Heart left ventricle (tissue), 13 donors: ENCODE measurements around the gene KLHL9.
"Not testable (repeated sequence)": the region's sequence is repeated elsewhere in the genome, so short reads cannot be mapped to it uniquely, and the experiment has no call there.

Experiments
- POLR2A ChIP-seq, 2 donors: fragments of 450-650 bp; IDR thresholded peaks; one replicate each; pipeline ENCODE4 v1.6.1; 2017; ENCODE audit warnings: antibody characterized with exemption in 2 of 2, mild to moderate bottlenecking in 2 of 2, moderate library complexity in 2 of 2
- TF ChIP-seq, protein P1 (sequence below), 12 donors: fragments of 200-600 bp; sonication (generic) in 4 of 12; IDR thresholded peaks; one replicate each; pipeline versions ENCODE4 v1.5.0 to v1.8.0; 2018 to 2022; ENCODE audit warnings: antibody characterized with exemption in 12 of 12, mild to moderate bottlenecking in 5 of 12
- donor health status: ischemic (EF 13 %, LVEDD 7.1; RV severe dilation, severe dysfunction).
- donor health status: DM: no; HTN: yes; CAD: no.
- donor health status: DM: no; HTN: no; CAD: no.
- donor health status: ischemic (EF 25% LVEDD 6.9; RV normal size, moderate dysfunction).
- donor health status: ischemic (EF 25% LVEDD 5.7; RV mildly dilated, moderate dysfunction).
- donor health status: ischemic (EF 35%, LVEDD 5.7; RV mildly dilated, moderate dysfunction).
- donor health status: nonischemic (EF 11% LVEDD 7.7; RV severe dilation, severe dysfunction).
- donor health status: DM: yes; HTN: yes; CAD: no.
- donor health status: PGD.
- donor health status: ischemic (EF 29% LVEDD 5.4; RV normal size, mild dysfunction).
- donor health status: nonischemic (EF 23%, LVEDD 6.1; RV moderate dilation, normal function).

DNA sequence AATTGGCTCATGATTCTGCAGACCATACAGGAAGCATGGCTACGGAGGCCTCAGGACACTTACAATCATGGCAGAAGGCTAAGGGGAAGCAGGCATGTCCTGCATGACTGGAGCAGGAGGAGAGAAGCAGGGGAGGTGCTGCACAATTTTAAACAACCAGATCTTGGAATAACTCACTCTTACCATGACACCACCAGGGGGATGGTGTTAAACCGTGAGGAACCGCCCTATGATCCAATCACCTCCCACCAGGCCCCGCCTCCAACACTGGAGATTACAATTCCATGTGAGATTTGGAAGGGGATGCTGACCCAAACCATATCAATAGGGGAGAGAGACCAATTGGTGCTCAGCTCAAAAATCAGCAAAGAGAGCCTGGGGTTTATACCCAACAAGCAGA lies 36.3 kb upstream of the KLHL9 start:
- TF ChIP-seq, protein P1, sequence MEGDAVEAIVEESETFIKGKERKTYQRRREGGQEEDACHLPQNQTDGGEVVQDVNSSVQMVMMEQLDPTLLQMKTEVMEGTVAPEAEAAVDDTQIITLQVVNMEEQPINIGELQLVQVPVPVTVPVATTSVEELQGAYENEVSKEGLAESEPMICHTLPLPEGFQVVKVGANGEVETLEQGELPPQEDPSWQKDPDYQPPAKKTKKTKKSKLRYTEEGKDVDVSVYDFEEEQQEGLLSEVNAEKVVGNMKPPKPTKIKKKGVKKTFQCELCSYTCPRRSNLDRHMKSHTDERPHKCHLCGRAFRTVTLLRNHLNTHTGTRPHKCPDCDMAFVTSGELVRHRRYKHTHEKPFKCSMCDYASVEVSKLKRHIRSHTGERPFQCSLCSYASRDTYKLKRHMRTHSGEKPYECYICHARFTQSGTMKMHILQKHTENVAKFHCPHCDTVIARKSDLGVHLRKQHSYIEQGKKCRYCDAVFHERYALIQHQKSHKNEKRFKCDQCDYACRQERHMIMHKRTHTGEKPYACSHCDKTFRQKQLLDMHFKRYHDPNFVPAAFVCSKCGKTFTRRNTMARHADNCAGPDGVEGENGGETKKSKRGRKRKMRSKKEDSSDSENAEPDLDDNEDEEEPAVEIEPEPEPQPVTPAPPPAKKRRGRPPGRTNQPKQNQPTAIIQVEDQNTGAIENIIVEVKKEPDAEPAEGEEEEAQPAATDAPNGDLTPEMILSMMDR (IDR thresholded peaks at IDR 0.05): not testable (repeated sequence)
- TF ChIP-seq POLR2A (IDR thresholded peaks at IDR 0.05): not testable (repeated sequence)
